H9 (cell line): Measurements from ENCODE around the gene CYB5A. TPM values are rescaled to one million over a fixed set of nuclear protein-coding genes. Genes with fewer than 3 reads are reported as not detected.

Experiments used
- DNase-seq: peaks from one replicate; pipeline ENCODE4 v3.0.0-alpha.2; 2017
- H2AFZ ChIP-seq: one replicate; pipeline ENCODE4 v1.6.1; 2013; ENCODE audit warnings: mild to moderate bottlenecking, low read length, control low read depth, moderate library complexity
- H2AK5ac ChIP-seq: 2 replicates; pipeline ENCODE4 v1.6.1; 2013; ENCODE audit warnings: low read length, control low read depth, mixed read lengths; ENCODE audit not compliant: insufficient read length
- H2BK120ac ChIP-seq: one replicate; pipeline ENCODE4 v1.6.1; 2013; ENCODE audit warnings: low read depth, mild to moderate bottlenecking, low read length, control low read depth, inconsistent platforms; ENCODE audit not compliant: poor library complexity, severe bottlenecking
- H2BK12ac ChIP-seq: 2 replicates; pipeline ENCODE4 v1.6.1; 2013; ENCODE audit warnings: low read length, control low read depth, mixed read lengths, low read depth; ENCODE audit not compliant: insufficient read length
- H2BK15ac ChIP-seq: 2 replicates; pipeline ENCODE4 v1.6.1; 2013; ENCODE audit warnings: low read depth, low read length, control low read depth
- H2BK20ac ChIP-seq: one replicate; pipeline ENCODE4 v1.6.1; 2013; ENCODE audit warnings: low read depth, mild to moderate bottlenecking, low read length, control low read depth, inconsistent platforms; ENCODE audit not compliant: poor library complexity, severe bottlenecking
- H2BK5ac ChIP-seq: 2 replicates; pipeline ENCODE4 v1.6.1; 2013; ENCODE audit warnings: low read length, control low read depth, mixed read lengths; ENCODE audit not compliant: insufficient read length
- H3K14ac ChIP-seq: 2 replicates; pipeline ENCODE4 v1.6.1; 2013; ENCODE audit warnings: low read length, control low read depth; ENCODE audit not compliant: insufficient read depth
- H3K18ac ChIP-seq: 2 replicates; pipeline ENCODE4 v1.6.1; 2013; ENCODE audit warnings: low read depth, mild to moderate bottlenecking, mixed read lengths, low read length, control low read depth; ENCODE audit not compliant: insufficient read length
- H3K23ac ChIP-seq: 2 replicates; pipeline ENCODE4 v1.6.1; 2013; ENCODE audit warnings: low read length, control low read depth, mixed read lengths, low read depth; ENCODE audit not compliant: insufficient read length
- H3K23me2 ChIP-seq: 2 replicates; pipeline ENCODE4 v1.6.1; 2013; ENCODE audit warnings: low read depth, mild to moderate bottlenecking, mixed read lengths, low read length, control low read depth; ENCODE audit not compliant: insufficient read length, poor library complexity, severe bottlenecking
- H3K27ac ChIP-seq: 2 replicates; pipeline ENCODE4 v1.5.1; 2013; ENCODE audit warnings: low read length, control low read depth, mixed read lengths, low read depth; ENCODE audit not compliant: insufficient read length
- H3K27me3 ChIP-seq: 2 replicates; pipeline ENCODE4 v1.6.1; 2013; ENCODE audit warnings: low read length, control low read depth, inconsistent platforms; ENCODE audit not compliant: insufficient read depth
- H3K4ac ChIP-seq: 2 replicates; pipeline ENCODE4 v1.6.1; 2013; ENCODE audit warnings: low read depth, mild to moderate bottlenecking, control low read depth, inconsistent platforms, low read length, moderate library complexity
- H3K4me1 ChIP-seq: 2 replicates; pipeline ENCODE4 v1.6.1; 2013; ENCODE audit warnings: low read length, control low read depth, inconsistent platforms; ENCODE audit not compliant: insufficient read depth
- H3K4me2 ChIP-seq: 2 replicates; pipeline ENCODE4 v1.6.1; 2013; ENCODE audit warnings: low read length, control low read depth, mixed read lengths; ENCODE audit not compliant: insufficient read length, insufficient read depth
- H3K56ac ChIP-seq: 2 replicates; pipeline ENCODE4 v1.6.1; 2013; ENCODE audit warnings: low read depth, mild to moderate bottlenecking, mixed read lengths, low read length, control low read depth; ENCODE audit not compliant: insufficient read length
- H3K79me1 ChIP-seq: 2 replicates; pipeline ENCODE4 v1.6.1; 2013; ENCODE audit warnings: low read depth, mild to moderate bottlenecking, moderate library complexity, low read length, control low read depth, inconsistent platforms; ENCODE audit not compliant: insufficient read depth, poor library complexity, severe bottlenecking
- H3K79me2 ChIP-seq: 2 replicates; pipeline ENCODE4 v1.6.1; 2013; ENCODE audit warnings: low read length, control low read depth, inconsistent platforms; ENCODE audit not compliant: insufficient read depth
- H3K9ac ChIP-seq: 2 replicates; pipeline ENCODE4 v1.6.1; 2013; ENCODE audit warnings: low read length, control low read depth, mixed read lengths; ENCODE audit not compliant: insufficient read length; ENCODE audit errors: extremely low read depth
- H3K9me3 ChIP-seq: one replicate; pipeline ENCODE4 v1.6.1; 2013; ENCODE audit warnings: low read depth, low read length, inconsistent platforms; ENCODE audit not compliant: control insufficient read depth
- H3T11ph ChIP-seq: one replicate; pipeline ENCODE4 v1.6.1; 2013; ENCODE audit warnings: mild to moderate bottlenecking, low read length, control low read depth, inconsistent platforms
- H4K20me1 ChIP-seq: one replicate; pipeline ENCODE4 v1.6.1; 2013; ENCODE audit not compliant: control insufficient read depth, insufficient read length, insufficient read depth
- H4K5ac ChIP-seq: 2 replicates; pipeline ENCODE4 v1.6.1; 2013; ENCODE audit warnings: low read depth, mild to moderate bottlenecking, mixed read lengths, low read length, control low read depth; ENCODE audit not compliant: insufficient read length
- H4K8ac ChIP-seq: replicated peaks from 2 replicates; pipeline ENCODE4 v1.6.1; 2013; ENCODE audit warnings: low read length, control low read depth, mixed read lengths, low read depth; ENCODE audit not compliant: insufficient read length
- H4K91ac ChIP-seq: 2 replicates; pipeline ENCODE4 v1.6.1; 2013; ENCODE audit warnings: low read depth, mild to moderate bottlenecking, moderate library complexity, mixed read lengths, low read length, control low read depth; ENCODE audit not compliant: insufficient read length
- H3K27ac Mint-ChIP-seq, 3 experiments: 2 replicates in 2 of 3; 3 replicates in 1 of 3; pipeline ENCODE4 v1.8.0; 2020 to 2021; ENCODE audit warnings: mixed read lengths in 3 of 3, mild to moderate bottlenecking in 1 of 3, moderate library complexity in 1 of 3
- H3K27me3 Mint-ChIP-seq: 2 replicates; pipeline ENCODE4 v1.8.0; 2021; ENCODE audit warnings: low read depth, mild to moderate bottlenecking, moderate library complexity, mixed read lengths
- H3K36me3 Mint-ChIP-seq, 3 experiments: 2 replicates in 2 of 3; 3 replicates in 1 of 3; pipeline ENCODE4 v1.8.0; 2020 to 2021; ENCODE audit warnings: low read depth in 3 of 3, mixed read lengths in 3 of 3; ENCODE audit not compliant: insufficient read depth in 1 of 3
- H3K4me1 Mint-ChIP-seq, 2 experiments: 2 replicates each; pipeline ENCODE4 v1.8.0; 2020; ENCODE audit warnings: mixed read lengths in 2 of 2
- H3K4me3 Mint-ChIP-seq, 2 experiments: 2 replicates in 1 of 2; 3 replicates in 1 of 2; pipeline ENCODE4 v1.8.0; 2020 to 2021; ENCODE audit warnings: mild to moderate bottlenecking in 2 of 2, mixed read lengths in 2 of 2, moderate library complexity in 1 of 2
- H3K9me3 Mint-ChIP-seq, 2 experiments: 2 replicates in 1 of 2; 3 replicates in 1 of 2; pipeline ENCODE4 v1.8.0; 2020; ENCODE audit warnings: mild to moderate bottlenecking in 2 of 2, mixed read lengths in 2 of 2, moderate library complexity in 1 of 2
- CTCF ChIP-seq: fragments of 200-600 bp; sonication (generic); conservative IDR thresholded peaks from 3 replicates; pipeline ENCODE4 v1.8.0; 2021; ENCODE audit warnings: antibody characterized with exemption, mild to moderate bottlenecking
- WGBS: extraction: QIAGEN DNeasy Blood & Tissue Kit; methylation state at CpG from one replicate; pipeline ENCODE4 v1.1.7; 2013; ENCODE audit warnings: missing lambda C conversion rate, low lambda C conversion rate, mixed read lengths; ENCODE audit not compliant: insufficient read length; ENCODE audit errors: extremely low coverage; 5-methylcytosine and 5-hydroxymethylcytosine counted together
- total RNA-seq: library from RNA; stranded (reverse); gene quantifications from 2 replicates; pipeline ENCODE4 v1.2.1, GENCODE V29; 2021

Gene CYB5A
- total RNA-seq, 1 experiment from 2014 or later: 93.2 TPM

DNA sequence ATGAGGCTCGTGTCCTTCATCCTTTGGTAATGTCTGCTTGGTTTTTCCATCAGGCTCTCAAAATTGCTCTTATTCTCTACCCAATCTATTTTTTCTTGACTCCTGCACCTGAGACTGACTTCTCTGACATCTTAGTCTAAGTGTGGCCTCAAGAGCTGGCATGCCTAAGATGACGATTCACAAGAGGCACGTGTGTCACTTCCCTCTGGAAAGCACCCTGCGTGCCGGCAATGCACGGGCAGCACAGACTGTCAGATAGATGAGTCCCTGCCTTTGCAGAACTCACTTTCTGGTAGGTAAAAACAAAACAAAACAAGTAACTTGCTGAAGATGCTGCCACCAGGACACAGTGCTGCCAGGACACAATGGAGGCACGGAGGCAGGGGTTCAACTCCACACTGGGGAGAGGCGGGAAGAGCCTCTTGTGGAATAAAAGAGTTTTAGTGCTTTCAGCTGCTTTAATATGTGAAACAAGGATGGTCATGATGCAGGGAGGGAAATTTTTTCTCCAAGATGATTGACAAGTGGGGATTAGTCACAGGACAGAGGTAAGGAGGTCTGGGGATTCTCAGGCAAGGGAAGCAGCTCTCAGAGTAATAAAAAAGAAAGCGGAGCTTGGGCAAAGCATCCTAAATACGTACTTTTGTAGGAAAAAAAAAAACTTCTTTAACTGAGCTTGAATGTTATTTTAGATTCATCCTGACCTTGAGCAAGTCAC lies 27.3 kb downstream of the CYB5A start:
- Mint-ChIP-seq H3K27me3 (no peaks in the 10 kb centered on the region), H3K9me3 (no peaks in the 10 kb centered on the region), H3K36me3 (peaks cover 14 to 20% (median 19%) of the 10 kb centered on the region in 3 experiments), H3K4me3 (no peak overlapping the region), H3K27ac (no peak overlapping the region; a peak in 3 of 7 replicates), H3K4me1 (peaks cover 13 to 19% of the 10 kb centered on the region in 2 experiments)
- Histone ChIP-seq H3T11ph (no peak overlapping the region), H3K23ac (no peak overlapping the region), H4K20me1 (no peaks in the 10 kb centered on the region), H3K27ac (no peak overlapping the region), H3K56ac (no peak overlapping the region), H3K4me1 (peaks cover 4% of the 10 kb centered on the region; the same call in 1 of the 2 replicates), H3K23me2 (no peaks in the 10 kb centered on the region), H2BK12ac (no peak overlapping the region), H3K4me2 (no peak overlapping the region), H3K9ac (no peak overlapping the region), H2BK15ac (no peak overlapping the region), H2BK120ac (no peak overlapping the region), H4K91ac (no peak overlapping the region), H3K18ac (no peak overlapping the region), H2BK5ac (no peak overlapping the region), H2AK5ac (no peak overlapping the region), H3K9me3 (no peaks in the 10 kb centered on the region), H2AFZ (no peak overlapping the region), H4K5ac (no peak overlapping the region), H3K14ac (no peak overlapping the region), H3K79me2 (peaks cover 8% of the 10 kb centered on the region; the same call in 1 of the 2 replicates), H4K8ac (no peak overlapping the region), H3K4ac (no peak overlapping the region), H3K27me3 (no peaks in the 10 kb centered on the region), H2BK20ac (no peak overlapping the region), H3K79me1 (no peaks in the 10 kb centered on the region)
- no peak for TF ChIP-seq CTCF
- WGBS: no CpG with 5 or more reads among the region's 10 CpGs
- no peak for DNase-seq
